NOMO-1 treated with dmso at 0.1 percent for 144 hours (cell line): ENCODE data around the gene XPNPEP2.
"Not testable (repeated sequence)": the region's sequence is repeated elsewhere in the genome, so short reads cannot be mapped to it uniquely, and the experiment has no call there.

ENCODE experiments used
- DNase-seq: peaks from one replicate; lab custom pipeline; 2025; ENCODE audit not compliant: unreplicated experiment; lab: John Stamatoyannopoulos, UW

The XPNPEP2 gene

DNA sequence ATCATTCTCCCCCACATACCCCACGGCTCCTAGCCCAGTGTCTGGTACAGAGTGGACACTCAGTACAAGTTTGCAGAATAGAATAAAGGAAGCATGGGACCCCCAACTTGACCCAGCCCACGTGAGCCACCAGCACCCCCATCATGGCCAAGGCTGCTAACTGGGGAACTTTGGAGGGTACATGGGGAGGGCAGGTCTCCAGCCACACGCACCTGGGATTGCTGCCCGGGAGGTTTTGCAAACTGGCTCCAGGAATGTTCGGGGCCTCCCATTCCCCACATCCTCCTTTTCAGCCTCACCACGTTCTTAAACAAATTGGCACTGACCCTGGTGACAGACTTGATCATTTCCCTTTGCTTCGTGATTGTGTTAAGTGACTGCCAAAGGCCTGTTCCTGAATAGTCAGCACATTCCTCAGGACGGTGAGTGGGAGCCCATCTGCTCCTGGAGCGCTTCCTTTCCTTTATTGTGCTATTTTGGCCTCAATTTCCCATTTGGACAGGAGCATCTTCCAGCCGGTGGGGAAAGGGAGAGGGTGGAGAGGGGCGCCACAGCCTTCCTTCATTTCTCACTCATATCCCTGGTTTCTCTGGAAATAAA, 18.7 kb upstream of the XPNPEP2 start:
- DNase-seq: no peak

- DNase-seq: no peak
Measured at GRCh38 chrX:129720741-129721140, 18.0 kb upstream of the XPNPEP2 start.

DNA sequence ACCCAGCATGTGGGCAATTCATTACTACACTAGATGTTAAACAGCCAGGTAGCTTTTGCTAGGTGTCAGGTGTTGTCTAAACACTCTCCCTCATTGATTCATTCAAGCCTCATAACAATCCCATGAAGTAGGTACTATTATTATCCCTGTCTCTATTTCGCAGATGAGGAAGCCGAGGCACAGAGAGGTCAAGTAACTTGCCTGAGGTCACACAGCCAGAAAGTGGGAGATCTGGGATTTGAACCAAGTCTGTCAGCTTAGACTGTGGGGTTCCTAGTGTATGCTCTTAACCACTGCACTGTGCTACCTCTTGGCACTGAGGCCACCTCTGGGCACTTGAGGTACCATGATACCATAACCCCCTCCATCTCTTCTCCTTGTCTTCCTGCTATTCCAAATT, 17.4 kb upstream of the XPNPEP2 start:
- no peak for DNase-seq

- DNase-seq: no peak
Measured at GRCh38 chrX:129721870-129722269, 16.9 kb upstream of the XPNPEP2 start.

GRCh38 chrX:129723511-129723910, 15.3 kb upstream of the XPNPEP2 start:
- no peak for DNase-seq

- no peak for DNase-seq
Measured at GRCh38 chrX:129724754-129725153, 14.0 kb upstream of the XPNPEP2 start.

DNA sequence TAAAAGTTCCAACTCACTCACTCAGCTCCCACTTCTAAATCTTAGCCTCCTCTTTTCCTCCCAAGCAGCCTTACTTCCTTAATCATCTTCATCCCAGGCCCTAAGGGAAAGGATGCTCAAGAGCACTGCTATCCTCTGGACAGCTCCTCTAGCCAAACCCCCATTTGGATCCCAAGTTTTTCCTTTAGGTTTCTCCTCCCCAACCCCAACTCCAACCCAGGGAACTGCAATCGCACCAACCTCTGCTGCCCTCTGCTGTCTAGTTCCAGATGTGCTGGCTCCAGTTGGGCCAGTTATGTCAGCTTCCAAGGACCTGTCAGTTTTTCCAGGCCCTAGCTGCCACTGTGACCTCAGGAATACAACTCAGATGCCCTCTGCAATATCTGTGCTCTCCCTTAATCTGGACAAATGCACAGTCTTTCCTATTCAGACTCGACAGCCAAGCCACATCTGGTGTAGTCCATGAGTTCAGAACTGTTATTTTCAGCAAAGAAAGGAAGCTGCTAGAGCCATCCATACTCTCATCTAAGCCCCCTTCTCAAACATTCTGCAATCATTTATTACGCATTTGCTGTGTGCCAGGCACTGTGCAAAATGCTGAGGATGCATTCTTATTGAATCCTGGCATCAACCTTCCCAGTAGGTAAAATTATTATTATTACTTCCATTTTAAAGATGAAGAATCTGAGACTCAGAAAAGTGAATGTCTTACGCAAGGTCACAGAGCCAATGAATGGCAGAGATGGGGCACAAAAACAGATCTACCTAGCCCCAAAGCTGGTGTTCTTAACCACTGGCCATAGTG, 12.3 kb upstream of the XPNPEP2 start:
- no peak for DNase-seq

DNA sequence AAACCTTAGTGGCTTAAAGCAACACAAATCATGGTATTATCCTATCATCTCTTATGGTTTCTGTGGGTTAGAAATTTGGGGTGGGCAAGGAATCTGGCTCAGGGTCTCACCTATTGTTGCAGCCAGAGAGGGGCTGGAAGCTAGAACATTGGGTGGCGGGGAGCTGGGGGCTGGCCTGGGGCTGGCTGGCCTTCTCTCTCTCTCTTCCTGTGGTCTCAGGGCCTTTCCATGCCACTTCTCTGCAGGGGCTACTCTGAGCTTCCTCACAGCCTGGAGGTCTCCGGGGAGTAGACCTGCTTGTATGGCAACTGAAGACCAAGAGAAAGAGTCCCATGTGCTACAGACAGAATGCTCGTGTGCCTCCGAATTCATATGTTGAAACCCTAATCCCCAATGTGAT, 10.7 kb upstream of the XPNPEP2 start:
- DNase-seq: no peak

- DNase-seq: no peak
Measured at GRCh38 chrX:129731228-129731627, 7.6 kb upstream of the XPNPEP2 start.

DNA sequence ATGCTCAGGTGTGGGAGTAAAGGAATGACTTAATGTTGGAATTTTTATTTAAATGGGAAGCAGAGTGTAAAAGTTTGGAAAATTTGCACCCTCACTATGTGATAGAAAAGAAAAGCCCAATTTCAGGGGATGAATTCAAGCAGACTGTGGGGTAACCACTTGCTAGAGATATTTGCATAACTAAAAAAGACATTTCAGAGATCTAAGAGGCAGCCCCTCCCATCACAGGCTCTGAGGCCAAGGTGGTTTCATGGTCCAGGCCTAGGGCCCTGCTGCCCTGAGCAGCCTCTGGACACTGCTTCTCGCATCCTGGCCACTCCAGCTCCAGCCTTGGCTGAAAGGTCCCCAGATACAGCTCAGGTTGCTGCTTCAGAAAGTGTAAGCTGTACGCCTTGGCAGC, 5.9 kb upstream of the XPNPEP2 start:
- DNase-seq: no peak

DNA sequence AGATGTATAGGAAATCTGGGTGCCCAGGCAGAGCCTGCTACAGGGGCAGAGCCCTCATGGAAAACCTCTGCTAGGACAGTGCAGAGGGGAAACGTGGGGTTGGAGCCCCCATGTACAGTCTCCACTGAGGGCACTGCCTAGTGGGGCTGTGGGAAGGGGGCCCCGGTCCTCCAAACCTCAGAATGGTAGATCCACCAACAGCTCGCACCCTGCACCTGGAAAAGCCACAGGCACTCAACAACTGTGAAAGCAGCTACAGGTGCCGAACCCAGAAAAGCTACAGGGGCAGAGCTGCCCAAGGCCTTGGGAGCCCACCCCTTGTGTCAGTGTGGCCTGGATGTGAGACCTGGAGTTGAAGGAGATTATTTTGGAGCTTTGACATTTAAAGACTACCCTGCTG, 5.4 kb upstream of the XPNPEP2 start:
- DNase-seq: no peak

DNA sequence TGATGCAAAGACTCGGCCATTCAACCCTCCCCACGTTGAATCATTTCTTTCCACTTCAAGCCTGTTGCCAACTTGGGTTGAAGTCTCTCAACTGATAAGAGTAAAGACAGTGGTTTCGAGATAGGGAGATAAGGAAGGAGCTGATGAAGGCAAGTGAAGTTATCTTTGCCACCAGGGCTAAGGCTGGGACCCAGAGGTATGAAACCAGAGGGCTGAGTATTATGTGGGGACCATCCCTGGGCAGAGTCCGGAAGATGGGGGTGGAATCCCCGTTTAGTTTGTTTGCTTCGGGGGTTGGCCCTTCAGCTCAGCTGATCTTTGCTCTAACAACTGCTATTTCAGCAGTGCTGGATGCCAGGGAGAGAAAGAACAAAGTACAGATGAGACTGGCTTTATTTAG, 2.3 kb upstream of the XPNPEP2 start:
- DNase-seq: no peak

DNA sequence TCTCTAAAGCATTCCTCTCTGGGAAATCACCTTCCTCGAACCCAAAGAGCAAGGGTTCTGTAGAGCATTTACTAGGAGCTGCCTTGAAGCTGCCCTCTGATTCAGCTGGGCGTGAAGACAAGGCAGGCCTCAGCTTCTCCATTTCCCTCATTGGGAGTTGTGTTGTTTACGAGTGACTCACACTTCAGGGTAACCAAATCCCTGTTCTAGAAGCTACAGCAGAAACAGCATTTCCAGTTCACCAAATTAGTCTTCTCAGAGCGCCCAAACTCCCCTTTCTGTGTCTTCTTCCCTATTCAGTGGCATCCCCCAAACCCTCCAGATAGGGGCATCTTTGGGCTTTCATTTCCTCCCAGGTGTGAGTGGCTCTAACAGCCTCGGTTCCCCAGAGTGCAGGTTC, 863 bp upstream of the XPNPEP2 start:
- DNase-seq: no peak

GRCh38 chrX:129739578-129739977, 799 bp downstream of the XPNPEP2 start:
- DNase-seq: no peak

DNA sequence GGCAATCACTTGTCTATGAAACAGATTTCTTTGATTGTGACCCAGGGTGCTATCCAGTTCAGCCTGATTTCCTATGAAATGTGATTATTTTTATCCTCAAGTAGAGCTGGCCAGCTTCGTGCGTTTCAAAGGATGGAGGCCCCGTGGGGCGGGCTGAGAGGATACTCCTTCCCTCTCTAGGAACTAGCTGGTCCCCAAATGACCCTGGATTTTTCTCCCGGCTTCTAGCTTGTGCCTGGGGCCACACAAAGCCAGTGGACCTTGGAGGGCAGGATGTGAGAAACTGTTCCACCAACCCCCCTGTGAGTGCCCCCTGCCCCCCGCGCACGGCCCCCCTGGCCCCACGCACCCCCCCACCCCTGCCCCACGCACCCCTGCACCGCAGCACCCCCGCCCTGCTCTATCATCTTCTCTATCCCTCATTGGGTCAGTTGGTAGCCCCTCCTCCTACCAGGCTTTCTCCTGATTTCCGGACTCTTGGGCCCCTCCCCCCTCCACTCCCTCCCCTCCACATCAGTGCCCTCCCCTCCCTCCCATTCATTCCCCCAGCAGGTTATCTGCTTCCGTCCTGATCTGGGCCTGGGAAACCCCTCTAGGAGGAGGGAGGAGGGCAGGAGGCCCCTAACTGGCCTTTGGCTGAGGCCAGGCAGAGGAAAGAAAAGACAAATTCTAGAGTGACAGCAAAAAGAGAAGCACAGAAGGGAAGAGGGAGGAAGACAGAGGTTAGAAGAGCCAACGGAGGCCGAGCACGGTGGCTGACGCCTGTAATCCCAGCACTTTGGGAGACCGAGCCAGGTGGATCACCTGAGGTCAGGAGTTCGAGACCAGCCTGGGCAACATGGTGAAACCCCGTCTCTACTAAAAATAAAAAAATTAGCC, 3.3 kb downstream of the XPNPEP2 start:
- no peak for DNase-seq

DNA sequence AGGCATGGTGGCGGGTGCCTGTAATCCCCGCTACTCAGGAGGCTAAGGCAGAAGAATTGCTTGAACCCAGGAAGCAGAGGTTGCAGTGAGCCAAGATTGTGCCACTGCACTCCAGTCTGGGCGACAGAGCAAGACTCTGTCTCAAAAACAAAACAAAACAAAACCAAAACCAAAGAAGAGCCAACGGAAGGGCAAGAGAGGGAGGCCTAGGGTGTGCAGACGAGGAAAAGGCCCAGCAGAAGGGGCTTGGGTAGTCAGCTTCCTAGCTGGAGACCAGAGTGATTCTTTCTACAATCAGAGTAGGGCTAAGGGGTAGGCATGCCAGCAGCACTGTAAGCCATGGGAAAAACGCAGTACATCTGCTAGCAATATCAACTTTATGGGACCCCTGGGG, 4.0 kb downstream of the XPNPEP2 start:
- DNase-seq: not testable (repeated sequence)

DNA sequence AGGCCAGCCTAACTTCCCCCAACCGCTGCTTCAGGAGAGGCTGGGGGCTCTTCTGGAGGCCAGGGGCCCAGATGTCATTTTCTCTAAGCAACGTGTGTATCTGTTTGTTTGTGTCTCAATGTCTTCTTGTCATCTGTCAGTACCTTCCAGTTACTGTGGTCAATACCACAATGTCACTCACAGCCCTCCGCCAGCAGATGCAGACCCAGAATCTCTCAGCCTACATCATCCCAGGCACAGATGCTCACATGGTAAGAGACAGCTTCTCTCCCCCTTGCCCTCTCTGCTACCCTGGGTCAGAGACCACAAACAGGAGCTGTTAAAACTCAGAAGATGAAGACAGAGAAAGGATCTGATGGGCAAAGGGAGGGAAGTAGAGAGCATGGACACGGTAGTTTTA, 5.0 kb downstream of the XPNPEP2 start:
- no peak for DNase-seq

GRCh38 chrX:129744861-129745321, 6.1 kb downstream of the XPNPEP2 start:
- DNase-seq: no peak

DNA sequence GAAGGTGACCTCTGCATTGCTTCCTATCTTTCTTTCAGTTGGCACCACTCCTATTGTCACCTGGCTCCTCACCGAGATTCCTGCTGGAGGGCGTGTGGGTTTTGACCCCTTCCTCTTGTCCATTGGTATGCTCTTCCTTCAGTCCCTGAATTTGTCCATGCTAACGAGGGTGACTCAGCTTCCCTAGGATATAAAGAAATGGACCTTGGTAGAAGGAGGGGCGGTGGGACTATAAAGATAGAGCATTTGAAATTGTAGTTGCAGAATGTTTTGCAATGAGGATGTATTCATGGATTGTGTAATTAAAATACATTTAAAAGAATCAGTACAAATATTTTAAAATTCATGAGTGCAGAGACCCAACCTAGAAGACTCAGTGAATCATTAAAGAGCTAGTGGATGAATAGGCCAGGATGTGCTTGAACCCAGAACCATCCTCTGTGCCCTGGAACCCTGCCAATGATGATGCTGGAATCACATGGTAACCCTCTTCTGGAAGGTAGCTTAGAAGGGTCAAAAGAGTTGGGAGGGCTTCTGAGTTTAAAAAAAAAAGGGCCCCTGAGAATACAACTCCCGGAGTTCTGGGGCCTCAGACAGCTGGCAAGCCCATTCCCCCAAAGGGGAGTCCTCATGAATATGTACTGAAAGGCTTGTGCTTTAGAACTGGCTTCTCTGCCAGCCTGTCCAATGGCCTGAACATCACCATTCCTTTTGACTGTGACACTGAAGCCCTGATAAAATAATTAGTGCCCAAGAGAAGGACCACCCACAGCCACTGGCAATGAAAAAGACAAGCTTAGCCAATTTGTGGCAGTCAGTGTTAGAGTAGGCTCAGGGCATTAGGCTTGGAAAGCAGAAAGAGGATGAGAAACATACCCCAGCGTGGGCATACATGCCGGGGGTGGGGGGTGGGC, 8.0 kb downstream of the XPNPEP2 start:
- no peak for DNase-seq

DNA sequence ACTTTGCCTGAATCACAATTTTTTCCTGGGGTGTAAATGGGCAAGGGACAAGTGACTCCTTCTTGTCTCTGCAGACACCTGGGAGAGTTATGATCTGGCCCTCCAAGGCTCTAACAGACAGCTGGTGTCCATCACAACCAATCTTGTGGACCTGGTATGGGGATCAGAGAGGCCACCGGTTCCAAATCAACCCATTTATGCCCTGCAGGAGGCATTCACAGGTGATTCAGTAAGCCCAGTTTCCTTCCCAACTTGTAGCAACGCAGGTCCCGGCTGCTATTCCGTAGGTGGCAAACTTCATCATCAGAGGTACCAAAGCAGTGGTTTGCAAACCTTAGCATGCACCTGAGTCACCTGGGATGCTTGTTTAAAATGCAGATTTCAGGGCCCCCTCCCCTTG, 8.8 kb downstream of the XPNPEP2 start:
- no peak for DNase-seq

DNA sequence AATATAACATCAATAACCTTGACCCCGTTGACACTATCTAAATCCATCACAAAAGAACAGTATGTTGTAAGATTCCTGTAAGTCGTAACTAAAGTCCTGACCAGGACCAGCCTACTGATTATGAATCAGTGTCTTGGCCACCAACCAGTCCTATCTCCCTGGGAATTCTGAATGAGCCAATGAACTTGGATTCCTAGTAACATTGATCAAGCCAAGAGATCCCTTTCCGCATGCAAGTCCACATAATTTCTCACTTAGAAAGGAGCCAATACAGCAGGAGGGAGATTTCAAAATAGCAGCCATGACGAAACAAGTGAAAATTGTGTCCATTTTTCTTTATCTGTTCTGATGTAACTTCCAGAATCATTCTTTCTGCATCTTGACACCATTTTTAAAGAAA, 9.5 kb downstream of the XPNPEP2 start:
- no peak for DNase-seq
